Right forelimb (tissue), 1 donor: Measurements from ENCODE around the gene ATP9B.

Experiments
- DNase-seq: peaks from one replicate; pipeline ENCODE4 v3.0.0-alpha.2; 2018

Gene ATP9B

GRCh38 chr18:79402209-79402576, 333.0 kb downstream of the ATP9B start:
- DNase-seq: no peak

- DNase-seq: peak; percentile 83
These were observed 334.0 kb downstream of the ATP9B start for GRCh38 chr18:79402977-79403722.

- no peak for DNase-seq
These were observed 334.8 kb downstream of the ATP9B start for GRCh38 chr18:79403723-79404566.

- no peak for DNase-seq
These were observed 335.3 kb downstream of the ATP9B start for GRCh38 chr18:79404567-79404910.

- no peak for DNase-seq
These were observed 336.0 kb downstream of the ATP9B start for GRCh38 chr18:79405019-79405780.

GRCh38 chr18:79405781-79406575, 336.8 kb downstream of the ATP9B start:
- DNase-seq: no peak

- DNase-seq: no peak
These were observed 337.5 kb downstream of the ATP9B start for GRCh38 chr18:79406708-79407107.

GRCh38 chr18:79409313-79409712, 340.1 kb downstream of the ATP9B start:
- no peak for DNase-seq

GRCh38 chr18:79410171-79410641, 341.0 kb downstream of the ATP9B start:
- no peak for DNase-seq

- DNase-seq: no peak
These were observed 341.8 kb downstream of the ATP9B start for GRCh38 chr18:79410731-79411613.

GRCh38 chr18:79411614-79412526, 342.7 kb downstream of the ATP9B start:
- DNase-seq: no peak

- no peak for DNase-seq
These were observed 343.8 kb downstream of the ATP9B start for GRCh38 chr18:79413025-79413424.

GRCh38 chr18:79413426-79413825, 344.2 kb downstream of the ATP9B start:
- no peak for DNase-seq

- DNase-seq: no peak
These were observed 344.7 kb downstream of the ATP9B start for GRCh38 chr18:79413901-79414300.

- DNase-seq: no peak
These were observed 347.0 kb downstream of the ATP9B start for GRCh38 chr18:79416022-79416676.

GRCh38 chr18:79416677-79417052, 347.5 kb downstream of the ATP9B start:
- DNase-seq: no peak

- no peak for DNase-seq
These were observed 349.0 kb downstream of the ATP9B start for GRCh38 chr18:79418236-79418635.

- no peak for DNase-seq
These were observed 349.4 kb downstream of the ATP9B start for GRCh38 chr18:79418642-79419041.

GRCh38 chr18:79420033-79420745, 351.0 kb downstream of the ATP9B start:
- DNase-seq: no peak
